ENCODE data around the gene SLC22A16.

GRCh38 chr6:110432285-110432900 lies 44.0 kb downstream of the SLC22A16 start:
- TF ChIP-seq ZNF274 (IDR thresholded peaks at IDR 0.05; ENCODE audit: insufficient read depth, insufficient read length) (no peak), CTCF (IDR thresholded peaks at IDR 0.05 in 2 of 3, conservative IDR thresholded peaks at IDR 0.05 in 1 of 3; ENCODE audit: control insufficient read depth in 2 of 3, extremely low read depth in 1 of 3, insufficient read depth in 1 of 3, low read depth in 3 of 3, low read length in 3 of 3) (no peak), NR2C2 (IDR thresholded peaks at IDR 0.05; ENCODE audit: borderline replicate concordance, control insufficient read depth, insufficient read length, low read depth) (no peak), EZH2 (IDR thresholded peaks at IDR 0.05; ENCODE audit: borderline replicate concordance, control insufficient read depth, low read depth, low read length) (no peak)

All from GM12878 (cell line).